Measurements from ENCODE around the gene FKBP15.
"Not testable (repeated sequence)": the region's sequence is repeated elsewhere in the genome, so short reads cannot be mapped to it uniquely, and the experiment has no call there.

The FKBP15 gene

DNA sequence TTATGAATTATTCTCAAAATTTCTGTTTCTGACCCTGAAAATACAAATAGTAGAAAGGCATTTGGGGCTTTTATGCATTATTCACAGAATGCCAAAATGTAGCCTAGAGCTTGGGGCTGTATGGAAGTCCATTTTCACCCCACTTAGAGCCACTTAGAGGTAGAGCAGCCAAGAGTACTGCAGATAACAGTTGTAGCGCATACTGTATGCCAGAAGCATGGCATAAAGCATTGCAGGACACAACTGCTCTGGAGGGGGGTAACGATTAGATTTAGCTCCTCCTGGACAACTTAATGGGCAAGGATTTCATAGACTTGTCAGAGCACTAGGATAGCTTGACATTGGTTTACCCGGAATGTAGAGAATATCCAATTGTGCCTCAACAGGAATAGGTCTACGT is 15.9 kb upstream of the FKBP15 start:
- DNase-seq (ENCODE audit: low read depth, low spot score): no peak

- DNase-seq (ENCODE audit: low read depth, low spot score): not testable (repeated sequence)
Measured at GRCh38 chr9:113235701-113236255, 14.7 kb upstream of the FKBP15 start.

- no peak for DNase-seq (ENCODE audit: low read depth, low spot score)
Measured at GRCh38 chr9:113231701-113232100, 10.6 kb upstream of the FKBP15 start.

DNA sequence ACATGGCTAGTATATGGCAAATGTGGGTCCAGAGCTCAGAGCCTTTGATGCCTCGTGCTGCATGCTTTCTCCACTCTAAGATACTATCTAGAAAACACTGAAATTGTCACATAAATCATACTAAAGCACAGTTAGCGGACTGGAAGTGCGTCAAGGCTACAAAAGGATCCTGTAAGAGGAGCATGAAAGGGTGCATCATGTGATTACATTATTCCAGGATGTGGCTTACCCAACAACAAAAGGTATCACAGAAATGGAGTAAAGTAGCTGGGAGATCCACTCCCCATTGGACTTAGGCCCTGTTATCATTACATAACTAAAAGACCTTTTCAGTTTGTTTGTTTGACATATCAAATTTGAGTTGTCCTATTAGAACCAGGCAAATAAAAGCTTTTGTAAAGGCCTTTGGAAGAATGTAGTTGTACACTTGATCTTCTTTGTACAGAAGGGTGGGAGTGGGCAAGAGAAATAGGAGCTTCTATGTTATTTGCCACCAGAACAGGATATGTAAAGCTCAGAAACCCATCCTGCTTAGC is 7.1 kb upstream of the FKBP15 start:
- DNase-seq (ENCODE audit: low read depth, low spot score): no peak

DNA sequence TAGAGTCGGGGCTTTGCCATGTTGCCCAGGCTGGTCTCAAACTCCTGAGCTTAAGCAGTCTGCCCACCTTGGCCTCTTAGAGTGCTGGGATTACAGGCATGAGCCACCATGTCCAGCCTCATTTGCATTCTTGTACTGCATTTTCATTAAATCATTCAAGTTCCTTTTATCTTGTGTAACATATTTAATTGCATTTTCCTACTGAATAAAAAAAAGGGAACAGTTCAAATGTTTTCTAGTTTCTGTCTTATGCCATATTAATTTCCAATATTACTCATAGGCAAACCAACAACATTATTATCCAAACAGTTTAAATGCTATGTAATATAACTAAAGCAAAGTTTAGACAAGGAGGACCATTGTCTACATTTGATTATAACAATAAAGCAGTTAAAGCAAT is 6.4 kb upstream of the FKBP15 start:
- no peak for DNase-seq (ENCODE audit: low read depth, low spot score)

- DNase-seq (ENCODE audit: low read depth, low spot score): no peak
Measured at GRCh38 chr9:113223963-113224362, 2.9 kb upstream of the FKBP15 start.

GRCh38 chr9:113222482-113222841 is 1.4 kb upstream of the FKBP15 start:
- no peak for DNase-seq (ENCODE audit: low read depth, low spot score)

GRCh38 chr9:113221800-113222481 is 864 bp upstream of the FKBP15 start:
- no peak for DNase-seq (ENCODE audit: low read depth, low spot score)

- DNase-seq (ENCODE audit: low read depth, low spot score): no peak
Measured at GRCh38 chr9:113220467-113221002, 542 bp downstream of the FKBP15 start.

DNA sequence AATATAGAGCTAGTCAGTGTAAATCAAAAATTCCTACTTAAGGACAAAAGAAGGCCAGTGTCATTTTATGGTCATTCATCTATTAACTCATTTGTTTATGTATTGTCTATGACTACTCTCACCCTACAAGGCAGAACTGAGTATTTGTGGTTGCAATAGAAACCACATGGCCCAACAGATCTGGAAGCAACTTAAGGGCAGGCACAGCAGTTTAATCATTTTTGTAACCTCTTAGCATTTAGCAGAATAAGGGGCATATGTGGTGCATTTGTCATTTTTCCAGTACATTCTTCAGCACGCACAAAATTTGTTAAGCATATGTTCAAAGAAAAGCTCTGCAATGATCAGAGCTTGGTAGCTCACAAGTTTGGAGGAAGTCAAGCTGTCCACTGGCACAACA is 1.1 kb downstream of the FKBP15 start:
- no peak for DNase-seq (ENCODE audit: low read depth, low spot score)

DNA sequence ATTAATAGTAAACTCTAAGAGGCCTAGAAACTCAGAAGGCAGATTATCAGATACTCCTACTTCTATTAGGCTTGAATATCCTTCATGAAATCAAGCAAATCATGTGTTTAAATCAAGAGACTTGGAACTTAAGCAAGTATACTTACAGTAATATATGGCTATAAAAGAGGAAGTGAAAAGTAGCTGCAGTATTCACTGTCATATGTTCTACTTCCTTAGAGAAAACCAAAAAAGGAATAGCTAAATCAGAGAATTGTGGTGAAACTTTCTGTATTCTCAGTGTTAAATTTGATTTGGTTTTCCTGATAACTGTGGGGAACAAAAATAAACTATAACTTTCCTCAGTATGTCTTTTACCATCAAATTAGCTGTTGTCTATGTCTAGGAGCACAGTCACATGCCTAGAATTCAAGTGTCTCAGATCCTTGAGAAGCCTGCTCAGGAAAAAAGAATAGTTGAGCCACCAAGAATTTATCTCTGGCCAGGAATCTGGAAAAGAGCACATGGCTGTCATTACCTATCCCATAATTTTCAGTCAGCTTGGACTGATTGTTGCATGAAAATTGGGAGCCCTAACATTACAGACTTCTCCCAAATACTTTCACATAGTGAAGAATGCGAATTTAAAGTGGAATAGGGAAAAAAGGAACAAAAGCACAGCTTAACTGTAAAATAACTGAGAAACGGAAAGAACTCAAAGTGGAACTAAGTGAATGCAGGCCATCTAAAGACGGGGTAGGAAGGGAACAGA is 1.7 kb downstream of the FKBP15 start:
- DNase-seq (ENCODE audit: low read depth, low spot score): no peak

GRCh38 chr9:113216406-113216805 is 4.7 kb downstream of the FKBP15 start:
- DNase-seq (ENCODE audit: low read depth, low spot score): no peak

GRCh38 chr9:113215132-113215531 is 5.9 kb downstream of the FKBP15 start:
- DNase-seq (ENCODE audit: low read depth, low spot score): no peak

DNA sequence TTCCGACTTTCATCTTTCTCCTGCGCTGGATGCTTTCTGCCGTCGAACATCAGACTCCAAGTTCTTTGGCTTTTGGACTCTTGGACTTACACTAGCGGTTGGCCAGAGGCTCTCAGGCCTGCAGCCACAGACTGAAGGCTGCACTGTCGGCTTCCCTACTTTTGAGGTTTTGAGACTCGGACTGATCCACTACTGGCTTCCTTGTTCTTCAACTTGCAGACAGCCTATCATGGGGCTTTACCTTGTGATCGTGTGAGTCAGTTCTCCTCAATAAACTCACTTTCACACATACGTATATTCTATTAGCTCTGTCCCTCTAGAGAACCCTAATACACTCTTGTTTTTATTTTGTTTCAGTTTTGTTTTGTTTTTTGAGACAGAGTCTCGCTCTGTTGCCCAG is 10.3 kb downstream of the FKBP15 start:
- DNase-seq (ENCODE audit: low read depth, low spot score): no peak

GRCh38 chr9:113205861-113206260 is 15.2 kb downstream of the FKBP15 start:
- no peak for DNase-seq (ENCODE audit: low read depth, low spot score)

- no peak for DNase-seq (ENCODE audit: low read depth, low spot score)
Measured at GRCh38 chr9:113205432-113205831, 15.6 kb downstream of the FKBP15 start.

DNA sequence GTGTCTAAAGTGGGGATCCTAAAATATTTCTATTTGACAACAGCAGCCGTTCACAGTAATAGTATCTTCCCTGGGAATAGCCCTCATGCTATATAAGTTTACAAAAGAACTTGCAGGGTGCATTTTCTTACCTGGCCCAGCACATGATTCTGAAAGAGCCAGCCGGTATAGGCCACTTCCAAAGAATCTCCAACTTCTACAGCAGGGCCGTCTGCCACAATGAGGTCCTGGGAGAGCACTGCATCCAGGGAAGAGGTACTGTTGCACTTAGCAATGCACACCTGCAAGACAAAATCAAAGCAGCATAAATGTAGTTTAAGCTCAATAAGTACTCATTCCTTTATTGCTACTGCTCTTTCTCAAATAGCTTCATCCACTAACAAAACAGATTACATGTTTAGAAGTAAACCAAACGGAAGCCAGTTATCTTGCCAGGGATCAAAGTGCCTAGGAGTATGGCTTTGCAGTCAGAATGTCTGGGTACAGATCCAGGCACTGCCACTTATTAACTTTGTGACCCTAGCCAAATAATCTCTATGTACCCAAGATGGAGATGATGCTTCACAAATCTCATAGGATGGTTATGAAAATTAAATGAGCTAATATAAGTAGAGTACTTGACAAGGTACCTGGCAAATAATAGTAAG is 21.3 kb downstream of the FKBP15 start:
- DNase-seq (ENCODE audit: low read depth, low spot score): no peak

DNA sequence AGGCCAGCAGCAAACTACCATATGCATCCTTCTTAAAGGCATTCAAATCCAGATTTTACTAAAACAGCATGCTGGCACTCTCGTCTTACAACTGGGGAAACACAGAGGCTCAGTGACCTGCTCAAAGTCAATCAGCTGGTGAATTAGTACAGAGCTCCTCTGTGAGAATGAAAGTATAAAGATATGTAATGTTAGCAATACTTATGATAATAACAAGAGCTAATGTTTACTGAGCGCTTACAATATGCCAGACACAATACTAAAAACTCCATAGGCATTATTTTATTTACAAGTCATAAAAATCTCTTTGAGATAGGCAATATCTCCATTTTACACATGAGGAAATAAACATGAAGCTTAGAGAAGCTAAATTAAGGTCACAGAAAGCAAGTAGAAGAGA is 28.6 kb downstream of the FKBP15 start:
- no peak for DNase-seq (ENCODE audit: low read depth, low spot score)

DNA sequence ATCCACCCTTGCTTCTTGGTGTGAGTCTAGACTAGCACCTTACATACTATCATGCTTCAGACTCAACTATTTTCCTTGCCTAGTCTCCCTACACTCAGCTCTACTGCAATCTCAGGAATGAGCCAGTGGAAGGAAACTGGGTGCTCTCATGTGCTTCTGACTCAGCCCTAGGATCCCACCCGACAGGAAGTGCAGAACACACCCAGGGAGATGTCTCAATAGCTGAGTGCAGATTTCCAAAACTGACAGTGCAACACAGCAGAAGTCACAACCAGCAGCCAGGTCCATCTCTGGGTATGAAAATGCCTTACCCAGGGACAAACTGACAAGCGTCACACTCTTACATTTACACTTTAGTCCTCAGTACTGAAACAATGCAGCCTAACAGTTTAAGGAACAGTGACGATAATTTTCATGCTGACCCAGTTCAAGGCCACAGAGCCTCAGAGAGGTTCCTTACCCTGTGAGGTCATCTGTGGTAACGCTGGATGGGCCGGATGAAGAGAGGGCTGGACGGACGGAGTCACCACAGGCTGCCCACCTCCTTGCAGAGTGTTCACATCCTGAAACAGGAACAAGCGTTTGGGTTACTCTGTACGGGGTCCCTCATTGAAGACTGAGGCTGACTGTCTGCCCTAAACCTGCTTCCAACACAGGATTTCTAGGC is 33.0 kb downstream of the FKBP15 start:
- peak; percentile 8 for DNase-seq (ENCODE audit: low read depth, low spot score)

- no peak for DNase-seq (ENCODE audit: low read depth, low spot score)
Measured at GRCh38 chr9:113186137-113186755, 34.8 kb downstream of the FKBP15 start.

- DNase-seq (ENCODE audit: low read depth, low spot score): no peak
Measured at GRCh38 chr9:113185271-113185670, 35.8 kb downstream of the FKBP15 start.
